Endodermal cell (in vitro differentiated cells): ENCODE results near the gene TNIK. TPM values are rescaled to one million over a fixed set of nuclear protein-coding genes. Genes with fewer than 3 reads are reported as not detected.

Source experiments
- DNase-seq: peaks from one replicate; pipeline ENCODE4 v3.0.0-alpha.2; 2017
- H3K27ac ChIP-seq: 2 replicates; pipeline ENCODE4 v1.5.1; 2013; ENCODE audit warnings: mild to moderate bottlenecking, low read depth, low read length, moderate library complexity
- H3K27me3 ChIP-seq: 2 replicates; pipeline ENCODE4 v1.6.1; 2013; ENCODE audit warnings: mild to moderate bottlenecking, low read length, moderate library complexity; ENCODE audit not compliant: insufficient read depth, control insufficient read depth, poor library complexity, severe bottlenecking
- H3K36me3 ChIP-seq: 2 replicates; pipeline ENCODE4 v1.7.0; 2013; ENCODE audit warnings: mild to moderate bottlenecking, low read length, moderate library complexity; ENCODE audit not compliant: control insufficient read depth, insufficient read depth
- H3K4me1 ChIP-seq: one replicate; pipeline ENCODE4 v1.7.0; 2013; ENCODE audit warnings: low read length; ENCODE audit not compliant: control insufficient read depth, insufficient read depth
- H3K4me3 ChIP-seq: 2 replicates; pipeline ENCODE4 v1.5.1; 2013; ENCODE audit warnings: mild to moderate bottlenecking, low read length, moderate library complexity
- H3K9ac ChIP-seq: 2 replicates; pipeline ENCODE4 v1.6.1; 2013; ENCODE audit warnings: mild to moderate bottlenecking, low read length, moderate library complexity; ENCODE audit not compliant: poor library complexity, severe bottlenecking; ENCODE audit errors: extremely low read depth
- H3K9me3 ChIP-seq: 2 replicates; pipeline ENCODE4 v1.6.1; 2013; ENCODE audit warnings: mild to moderate bottlenecking, low read length, moderate library complexity; ENCODE audit not compliant: control insufficient read depth
- H3K27ac Mint-ChIP-seq: 2 replicates; pipeline ENCODE4 v1.8.0; 2020; ENCODE audit warnings: mixed read lengths
- H3K27me3 Mint-ChIP-seq: 2 replicates; pipeline ENCODE4 v1.8.0; 2021; ENCODE audit warnings: mild to moderate bottlenecking, mixed read lengths; ENCODE audit not compliant: insufficient read depth
- H3K36me3 Mint-ChIP-seq: 2 replicates; pipeline ENCODE4 v1.8.0; 2020; ENCODE audit warnings: low read depth, mixed read lengths
- H3K4me1 Mint-ChIP-seq: 2 replicates; pipeline ENCODE4 v1.8.0; 2020; ENCODE audit warnings: mixed read lengths
- H3K4me3 Mint-ChIP-seq: 2 replicates; pipeline ENCODE4 v1.8.0; 2020; ENCODE audit warnings: mild to moderate bottlenecking, moderate library complexity, mixed read lengths
- H3K9me3 Mint-ChIP-seq: 2 replicates; pipeline ENCODE4 v1.8.0; 2020; ENCODE audit warnings: mild to moderate bottlenecking, mixed read lengths
- CTCF ChIP-seq: fragments of 200-600 bp; sonication (generic); conservative IDR thresholded peaks from 2 replicates; pipeline ENCODE4 v1.5.0; 2021; ENCODE audit warnings: antibody characterized with exemption, mild to moderate bottlenecking
- WGBS, 2 experiments: methylation state at CpG; one replicate each; pipeline versions ENCODE4 v1.1.5 to v1.1.7; 2013; ENCODE audit warnings: missing lambda C conversion rate in 2 of 2, mixed read lengths in 1 of 2; ENCODE audit not compliant: insufficient coverage in 1 of 2, insufficient read length in 1 of 2; 5-methylcytosine and 5-hydroxymethylcytosine counted together
- total RNA-seq, 2 donors: library from RNA; stranded (reverse); fragmentation: NEBNext Ultra II Directional in 1 of 2; extraction: Animal tissue kit (Norgen Biotek cat#: 25700) in 1 of 2; gene quantifications; 2 replicates in 1 of 2; 3 replicates in 1 of 2; pipeline ENCODE4 v1.2.1, GENCODE V29; 2021

The TNIK gene
- total RNA-seq, 2 donors from 2014 or later: 12.2 to 14.9 TPM

GRCh38 chr3:171378586-171378985 is 81.6 kb downstream of the TNIK start:
- H3K27me3 ChIP-seq: peaks cover 10% of the 10 kb centered on the region
- no peaks in the 10 kb centered on the region for H3K36me3 Mint-ChIP-seq
- H3K4me1 Mint-ChIP-seq: peaks cover 39% of the 10 kb centered on the region
- no peak overlapping the region for H3K4me3 ChIP-seq
- H3K36me3 ChIP-seq: no peaks in the 10 kb centered on the region
- H3K9me3 Mint-ChIP-seq: no peaks in the 10 kb centered on the region
- H3K9me3 ChIP-seq: no peaks in the 10 kb centered on the region
- peaks cover 14% of the 10 kb centered on the region for H3K27me3 Mint-ChIP-seq
- no peak overlapping the region for H3K4me3 Mint-ChIP-seq
- no peak overlapping the region for H3K27ac Mint-ChIP-seq
- 98 to 100% methylated on average over 1 to 5 of the region's 5 CpGs for WGBS, 2 experiments
- no peak overlapping the region for H3K27ac ChIP-seq
- no peak for TF ChIP-seq CTCF
- no peak for DNase-seq
- no peak overlapping the region for H3K9ac ChIP-seq
- peaks cover 16% of the 10 kb centered on the region for H3K4me1 ChIP-seq

- H3K9ac ChIP-seq: no peak overlapping the region
- DNase-seq: no peak
- Mint-ChIP-seq H3K9me3 (no peaks in the 10 kb centered on the region), H3K27ac (peak overlapping the region; percentile 18), H3K36me3 (no peaks in the 10 kb centered on the region), H3K4me1 (peaks cover 31% of the 10 kb centered on the region), H3K4me3 (no peak overlapping the region), H3K27me3 (peaks cover 11% of the 10 kb centered on the region)
- no peaks in the 10 kb centered on the region for H3K36me3 ChIP-seq
- no peak for TF ChIP-seq CTCF
- WGBS, 2 experiments: 83% methylated on average over 1 of the region's 1 CpG; no CpG with 5 or more reads in 1 of the 2 experiments
- H3K9me3 ChIP-seq: no peaks in the 10 kb centered on the region
- H3K27ac ChIP-seq: no peak overlapping the region
- no peak overlapping the region for H3K4me3 ChIP-seq
- H3K27me3 ChIP-seq: peaks cover 17% of the 10 kb centered on the region
- peaks cover 16% of the 10 kb centered on the region for H3K4me1 ChIP-seq
These were observed 82.3 kb downstream of the TNIK start for GRCh38 chr3:171377859-171378258.

GRCh38 chr3:171376596-171376947 is 83.6 kb downstream of the TNIK start:
- H3K4me1 ChIP-seq: peaks cover 21% of the 10 kb centered on the region
- H3K4me1 Mint-ChIP-seq: peaks cover 35% of the 10 kb centered on the region
- TF ChIP-seq CTCF: no peak
- no peak overlapping the region for H3K9ac ChIP-seq
- H3K27ac ChIP-seq: no peak overlapping the region
- H3K9me3 Mint-ChIP-seq: no peaks in the 10 kb centered on the region
- H3K4me3 ChIP-seq: no peak overlapping the region
- peaks cover 30% of the 10 kb centered on the region for H3K27me3 ChIP-seq
- peaks cover 7% of the 10 kb centered on the region for H3K27me3 Mint-ChIP-seq
- H3K27ac Mint-ChIP-seq: no peak overlapping the region
- H3K36me3 ChIP-seq: no peaks in the 10 kb centered on the region
- no peaks in the 10 kb centered on the region for H3K9me3 ChIP-seq
- H3K4me3 Mint-ChIP-seq: no peak overlapping the region
- H3K36me3 Mint-ChIP-seq: no peaks in the 10 kb centered on the region
- DNase-seq: no peak
